ENCODE data around the gene GMCL2.
"Not testable (repeated sequence)": the region's sequence is repeated elsewhere in the genome, so short reads cannot be mapped to it uniquely, and the experiment has no call there.

GMCL2 gene

DNA sequence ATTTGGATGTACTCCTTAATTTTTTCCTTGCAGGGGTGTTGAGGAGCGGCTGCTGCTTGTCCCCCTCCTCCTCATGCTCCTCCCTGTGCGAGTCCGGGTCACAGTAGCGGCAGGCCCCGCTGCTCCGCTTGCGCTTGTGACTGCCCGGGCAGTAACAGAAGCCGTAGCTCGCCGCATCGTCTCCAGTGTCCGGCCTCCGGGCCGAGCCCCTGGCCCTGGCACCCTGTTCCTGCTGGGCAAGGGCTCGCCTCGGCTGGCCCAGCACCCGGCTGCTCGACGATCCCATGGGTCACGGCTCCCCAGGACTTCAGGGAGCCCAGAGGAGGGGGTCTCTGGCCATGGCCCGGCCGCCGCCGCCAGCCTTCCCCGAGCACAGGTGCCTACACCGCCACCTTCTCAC is at the start of gene GMCL2:
TSS of gene GMCL2 (minus strand) at position 358 of the 400 bp plus-strand sequence. CDS start at position 286, 72 bp downstream.
- no peak for FAIRE-seq

GRCh38 chr5:178236679-178237078 is 49.5 kb upstream of the GMCL2 start:
- no peak for FAIRE-seq

GRCh38 chr5:178236126-178236525 is 49.0 kb upstream of the GMCL2 start:
- no peak for FAIRE-seq

- FAIRE-seq = no peak
Measured at GRCh38 chr5:178235588-178235974, 48.4 kb upstream of the GMCL2 start.

DNA sequence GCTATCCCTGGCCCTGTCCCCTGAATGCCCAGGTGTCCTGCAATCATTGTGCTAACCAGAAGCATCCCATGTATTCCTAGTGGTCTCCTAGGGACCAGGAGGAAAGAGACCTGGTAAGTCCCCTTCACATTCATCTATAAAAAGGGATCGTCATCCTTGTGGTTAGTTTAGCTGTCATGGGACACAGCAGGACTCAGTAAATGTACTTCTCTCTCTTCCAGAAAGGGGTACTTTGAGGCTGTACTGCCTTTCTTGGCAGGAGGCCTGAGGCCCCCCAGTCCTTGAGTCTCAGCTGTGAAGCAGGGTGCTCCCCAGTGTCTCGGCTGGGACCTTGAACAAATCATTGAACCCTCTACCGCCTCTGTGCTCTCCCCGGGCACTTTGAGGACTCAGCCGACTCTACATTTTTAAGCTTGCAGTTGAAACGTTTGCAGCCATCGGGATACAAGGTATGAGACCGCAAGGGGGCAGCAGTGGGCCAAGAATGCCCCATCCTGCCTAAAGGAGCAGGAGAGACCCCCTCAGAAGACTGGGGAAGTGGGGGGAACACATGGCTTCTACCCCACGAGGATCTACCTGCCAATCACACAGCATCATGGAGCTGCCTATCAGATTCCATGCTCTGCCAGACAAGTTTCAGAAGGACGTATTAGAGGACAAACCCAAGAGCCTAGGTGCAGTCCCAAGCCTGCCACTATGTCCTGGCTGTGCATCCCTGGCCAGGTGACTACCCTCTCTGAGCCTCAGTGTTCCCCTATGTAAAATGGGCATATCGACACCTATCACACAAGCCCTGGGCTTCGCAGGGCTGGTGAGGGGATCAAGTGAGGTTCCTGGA is 47.8 kb upstream of the GMCL2 start:
- FAIRE-seq = no peak

DNA sequence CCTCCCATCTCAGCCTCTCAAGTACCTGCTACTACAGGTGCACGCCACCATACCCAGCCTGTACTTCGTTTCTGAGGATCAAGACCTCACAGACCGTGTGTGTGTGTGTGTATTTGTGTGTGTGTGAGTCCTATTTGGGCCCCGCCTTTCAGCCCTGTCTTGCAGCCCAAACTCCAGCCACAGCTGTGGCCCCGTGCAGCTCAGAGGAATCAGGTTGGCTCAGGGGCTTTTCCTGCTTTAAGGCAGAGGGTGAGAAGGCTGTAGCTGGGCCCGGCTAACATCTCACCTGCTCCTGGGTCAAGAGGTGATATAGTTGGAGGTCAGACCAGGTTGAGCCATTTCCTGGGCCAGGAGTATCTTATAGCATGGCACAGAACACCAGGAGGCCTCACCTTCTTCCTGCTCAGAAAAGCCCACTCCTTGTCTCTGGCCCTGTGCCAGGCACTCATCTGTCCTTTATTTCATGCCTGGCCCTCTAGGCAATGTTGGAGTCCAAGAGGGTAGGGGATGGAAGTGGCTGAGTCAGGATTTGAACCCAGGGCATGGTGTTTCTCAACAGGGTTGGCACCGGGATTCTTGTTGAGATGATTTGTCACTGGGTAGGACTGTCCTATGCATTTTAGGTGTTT is 47.1 kb upstream of the GMCL2 start:
- no peak for FAIRE-seq

GRCh38 chr5:178232920-178233429 is 45.8 kb upstream of the GMCL2 start:
- no peak for FAIRE-seq

DNA sequence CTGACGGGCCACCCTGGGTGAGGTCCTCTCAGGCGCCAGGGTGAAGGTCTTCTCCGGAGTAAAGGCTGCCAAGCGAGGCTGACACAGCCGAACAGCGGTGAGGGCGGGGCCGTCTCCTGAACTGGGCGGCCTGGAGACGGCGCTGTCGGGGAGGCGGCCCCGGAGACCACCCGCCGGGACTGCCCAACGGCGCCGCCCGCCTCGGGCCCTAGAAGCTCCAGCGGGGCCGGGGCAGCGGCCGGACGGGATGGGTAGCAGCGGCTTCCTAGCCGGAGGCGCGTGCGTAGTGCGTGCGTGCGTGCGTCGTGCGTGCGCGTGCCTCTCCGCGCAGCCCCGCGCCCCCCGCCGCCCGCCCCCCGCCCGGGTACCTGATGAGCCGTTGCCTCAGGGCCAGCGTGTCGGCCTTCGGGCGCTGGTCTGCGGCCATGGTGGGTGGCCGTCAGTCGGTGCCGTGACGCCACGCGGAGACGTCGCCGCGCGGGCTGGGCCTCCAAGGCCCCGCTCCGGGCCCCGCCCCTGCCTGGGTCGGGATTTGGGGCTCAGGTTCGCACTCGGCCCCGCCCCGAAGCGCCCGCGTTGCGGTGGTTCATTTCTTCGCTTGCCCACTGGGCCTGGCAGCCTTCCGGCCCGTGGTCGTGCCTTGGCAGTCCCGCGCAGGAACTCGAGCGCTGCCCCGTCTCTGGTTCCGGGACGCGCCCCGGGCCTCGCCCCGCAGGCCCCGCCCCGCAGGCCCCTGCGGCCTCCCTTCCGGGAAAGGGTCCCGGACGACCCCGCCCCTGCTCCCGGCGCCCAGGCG is 45.2 kb upstream of the GMCL2 start, which contains the start of gene PHYKPL:
TSS of gene PHYKPL (minus strand) at position 679 of the 796 bp plus-strand sequence. CDS start at position 427, 252 bp downstream.
- FAIRE-seq = no peak

GRCh38 chr5:178231539-178232123 is 44.5 kb upstream of the GMCL2 start:
- no peak for FAIRE-seq

GRCh38 chr5:178230879-178231538 is 43.8 kb upstream of the GMCL2 start:
- no peak for FAIRE-seq

- FAIRE-seq = no peak
Measured at GRCh38 chr5:178229861-178230260, 42.7 kb upstream of the GMCL2 start.

- FAIRE-seq = not testable (repeated sequence)
Measured at GRCh38 chr5:178229111-178229510, 41.9 kb upstream of the GMCL2 start.

GRCh38 chr5:178228609-178229008 is 41.4 kb upstream of the GMCL2 start:
- no peak for FAIRE-seq

GRCh38 chr5:178227929-178228328 is 40.8 kb upstream of the GMCL2 start:
- FAIRE-seq = no peak

GRCh38 chr5:178227138-178227659 is 40.0 kb upstream of the GMCL2 start:
- FAIRE-seq = no peak

DNA sequence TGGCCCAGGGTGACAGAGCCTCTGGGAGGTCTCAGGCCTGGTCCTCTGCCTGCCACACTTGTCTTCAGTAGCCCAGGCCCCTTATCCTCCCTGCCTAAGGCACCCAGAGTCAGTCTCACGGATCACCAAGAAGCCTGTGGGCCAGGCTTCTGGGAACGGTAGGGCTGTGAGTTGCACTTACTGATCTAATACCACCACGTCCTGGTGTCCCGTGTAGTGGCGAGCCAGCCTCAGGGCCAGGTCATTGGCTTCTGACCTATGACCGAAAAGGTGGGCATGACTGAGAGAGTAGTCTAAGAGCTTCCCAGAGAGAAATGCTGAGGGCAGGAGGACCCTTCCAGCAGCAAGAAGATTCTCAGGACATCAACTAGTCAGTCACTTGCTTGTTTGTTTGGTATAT is 38.0 kb upstream of the GMCL2 start:
- no peak for FAIRE-seq

DNA sequence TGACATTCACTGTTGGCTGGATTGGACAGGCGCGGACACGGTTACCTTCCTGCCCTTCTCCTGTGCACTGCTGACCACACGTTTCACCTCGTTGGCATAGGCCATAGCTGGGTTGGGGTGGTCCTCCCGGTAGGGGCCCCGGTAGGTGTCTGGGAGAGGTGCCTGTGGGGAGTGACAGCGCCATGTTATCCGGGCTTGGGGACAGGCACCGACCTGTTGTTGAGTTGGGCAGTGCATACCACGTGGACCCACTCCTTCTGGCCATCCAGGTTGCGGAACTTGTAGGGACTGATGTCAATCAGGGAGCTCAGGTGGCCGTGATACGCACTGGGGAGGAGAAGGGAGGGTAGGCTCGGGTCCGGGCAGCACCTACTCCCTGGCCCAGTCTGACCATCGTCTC is 37.2 kb upstream of the GMCL2 start:
- FAIRE-seq = no peak

DNA sequence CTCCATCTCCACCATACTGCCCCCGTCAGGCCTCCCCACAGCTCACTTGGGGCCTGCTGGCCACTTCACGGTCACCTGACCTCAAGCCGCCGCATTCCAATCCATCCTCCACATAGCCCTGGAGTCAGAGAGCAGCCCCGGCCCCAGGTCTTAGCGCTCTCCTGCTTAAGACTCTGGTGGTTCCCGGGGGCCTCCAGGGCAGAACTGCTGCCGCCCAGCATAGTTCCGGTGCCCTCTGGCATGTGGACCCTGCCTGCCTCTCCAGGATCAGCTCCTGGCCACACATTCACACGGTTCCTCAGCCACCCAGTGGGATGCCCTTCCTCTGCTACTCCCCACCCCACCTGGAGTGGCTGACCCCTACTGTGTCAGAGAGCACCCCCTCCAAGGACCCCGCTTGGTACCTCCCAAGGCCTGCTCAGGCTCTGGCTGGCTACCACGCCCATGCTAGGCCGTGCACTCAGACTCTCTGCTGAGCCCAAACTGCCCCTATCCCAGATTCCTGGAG is 36.7 kb upstream of the GMCL2 start:
- FAIRE-seq = no peak

DNA sequence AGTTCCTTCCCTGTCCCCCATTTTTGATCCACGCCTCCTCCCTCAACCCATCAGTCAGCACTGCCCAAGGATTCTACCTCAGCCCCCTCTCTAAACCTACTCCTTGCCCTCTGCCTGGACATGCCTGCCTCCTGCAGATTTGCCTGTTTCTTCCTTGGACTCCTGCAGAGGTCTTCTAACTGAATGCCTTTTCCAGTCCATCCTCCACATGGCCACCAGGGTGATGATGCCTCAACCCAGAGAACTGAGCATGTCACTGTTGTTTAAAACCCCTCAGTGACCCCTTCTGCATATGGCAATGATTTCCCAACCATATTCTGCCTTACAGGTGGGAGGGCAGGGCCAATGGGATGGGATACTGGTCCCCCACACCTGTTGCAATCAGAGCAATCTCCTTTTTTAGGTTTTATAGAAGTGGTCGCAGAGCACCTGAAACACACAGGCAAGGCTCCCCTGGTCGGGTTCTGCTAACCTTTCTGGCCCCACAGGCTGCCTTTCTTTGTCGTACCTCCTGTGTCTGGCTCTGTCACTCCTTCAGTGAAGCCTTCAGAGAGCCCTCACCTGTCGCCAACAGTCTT is 36.1 kb upstream of the GMCL2 start:
- no peak for FAIRE-seq

GRCh38 chr5:178222292-178222691 is 35.1 kb upstream of the GMCL2 start:
- no peak for FAIRE-seq

- no peak for FAIRE-seq
Measured at GRCh38 chr5:178221853-178222252, 34.7 kb upstream of the GMCL2 start.
